Measurements from ENCODE around the gene MTMR11.

DNA sequence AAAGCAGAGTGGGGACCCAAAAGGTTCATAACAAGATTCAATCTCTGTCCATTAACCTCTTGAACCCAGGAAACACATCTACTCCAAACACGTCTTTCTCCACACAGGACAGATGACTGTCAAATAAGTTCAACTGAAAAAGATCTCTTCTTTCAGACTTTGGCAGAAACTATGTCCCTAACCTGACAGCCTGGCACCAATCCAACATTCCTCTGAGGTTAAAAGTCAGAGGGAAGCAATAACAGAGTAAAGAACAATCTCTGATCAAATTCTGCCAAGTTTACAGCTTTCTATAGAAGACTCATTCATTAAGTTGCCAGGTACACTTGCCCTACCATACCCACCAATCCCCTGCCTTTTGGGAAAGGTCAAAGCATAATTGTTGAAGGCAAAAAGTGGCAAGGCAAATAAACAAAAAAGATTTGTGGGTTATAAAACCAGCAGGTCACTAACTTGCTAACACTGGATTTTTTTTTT is 41.9 kb upstream of the MTMR11 start:
- no peak for TF ChIP-seq EZH2 (IDR thresholded peaks at IDR 0.05; ENCODE audit: borderline replicate concordance, low read depth, low read length, poor library complexity, severe bottlenecking)
- TF ChIP-seq, protein P1, sequence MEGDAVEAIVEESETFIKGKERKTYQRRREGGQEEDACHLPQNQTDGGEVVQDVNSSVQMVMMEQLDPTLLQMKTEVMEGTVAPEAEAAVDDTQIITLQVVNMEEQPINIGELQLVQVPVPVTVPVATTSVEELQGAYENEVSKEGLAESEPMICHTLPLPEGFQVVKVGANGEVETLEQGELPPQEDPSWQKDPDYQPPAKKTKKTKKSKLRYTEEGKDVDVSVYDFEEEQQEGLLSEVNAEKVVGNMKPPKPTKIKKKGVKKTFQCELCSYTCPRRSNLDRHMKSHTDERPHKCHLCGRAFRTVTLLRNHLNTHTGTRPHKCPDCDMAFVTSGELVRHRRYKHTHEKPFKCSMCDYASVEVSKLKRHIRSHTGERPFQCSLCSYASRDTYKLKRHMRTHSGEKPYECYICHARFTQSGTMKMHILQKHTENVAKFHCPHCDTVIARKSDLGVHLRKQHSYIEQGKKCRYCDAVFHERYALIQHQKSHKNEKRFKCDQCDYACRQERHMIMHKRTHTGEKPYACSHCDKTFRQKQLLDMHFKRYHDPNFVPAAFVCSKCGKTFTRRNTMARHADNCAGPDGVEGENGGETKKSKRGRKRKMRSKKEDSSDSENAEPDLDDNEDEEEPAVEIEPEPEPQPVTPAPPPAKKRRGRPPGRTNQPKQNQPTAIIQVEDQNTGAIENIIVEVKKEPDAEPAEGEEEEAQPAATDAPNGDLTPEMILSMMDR (conservative IDR thresholded peaks at IDR 0.05; ENCODE audit: low read depth, low read length), result no peak
